Spinal cord (tissue), 10 donors: ENCODE data around the gene CHD3. TPM values are rescaled to one million over a fixed set of nuclear protein-coding genes. Genes with fewer than 3 reads are reported as not detected.
A peak's percentile ranks its signal among the peaks of the same experiment; 100 is the strongest.

Source experiments
- DNase-seq, 6 donors: peaks; one replicate each; pipeline versions ENCODE4 v3.0.0 to v3.0.0-alpha.2; 2013 to 2015; ENCODE audit warnings: low spot score in 6 of 6, low read depth in 4 of 6
- H3K27ac ChIP-seq: one replicate; pipeline ENCODE4 v1.5.1; 2013; ENCODE audit warnings: low read depth, low read length, control low read depth
- H3K27me3 ChIP-seq: one replicate; pipeline ENCODE4 v1.6.1; 2013; ENCODE audit warnings: low read length; ENCODE audit not compliant: control insufficient read depth, insufficient read depth
- H3K36me3 ChIP-seq: one replicate; pipeline ENCODE4 v1.6.1; 2013; ENCODE audit warnings: low read length; ENCODE audit not compliant: control insufficient read depth, insufficient read depth
- H3K4me1 ChIP-seq: one replicate; pipeline ENCODE4 v1.6.1; 2013; ENCODE audit warnings: low read length; ENCODE audit not compliant: control insufficient read depth, insufficient read depth
- H3K4me3 ChIP-seq: one replicate; pipeline ENCODE4 v1.5.1; 2013; ENCODE audit warnings: low read depth, low read length, control low read depth
- H3K9me3 ChIP-seq: one replicate; pipeline ENCODE4 v1.6.1; 2013; ENCODE audit warnings: low read length; ENCODE audit not compliant: control insufficient read depth, insufficient read depth
- WGBS: methylation state at CpG from one replicate; pipeline ENCODE4 v1.1.5; 2013; ENCODE audit warnings: missing lambda C conversion rate; ENCODE audit not compliant: insufficient coverage; 5-methylcytosine and 5-hydroxymethylcytosine counted together
- long read RNA-seq, 4 donors: transcript quantifications; one replicate each; lab custom pipeline, GENCODE V29; 2026
- polyA plus RNA-seq, 2 donors: library from polyadenylated mRNA; unstranded; fragments of 120-200 nt; gene quantifications; one replicate each; pipeline ENCODE4 v1.2.1, GENCODE V29; 2013; ENCODE audit not compliant: insufficient read length in 2 of 2
- total RNA-seq, 2 donors: library from RNA; depleted of rRNA in 1 of 2; stranded (reverse); fragments of 120-200 nt in 1 of 2; fragments of >200 nt in 1 of 2; gene quantifications; one replicate each; pipeline versions ENCODE4 v1.2.3 to v1.2.4, GENCODE V29; 2013 to 2014
- donor health status: healthy.

The CHD3 gene
- total RNA-seq (100 to 1,000 TPM in 1 of 2 donors, 10 to 100 TPM in 1; 87.0 to 100 TPM), polyA plus RNA-seq (100 to 1,000 TPM; 154 to 188 TPM)
- long read RNA-seq, donor 1, full-length matches to known transcripts = 12 of 52 reads
- long read RNA-seq, donor 1, partial matches to known transcripts = 40 of 52 reads
- long read RNA-seq, donor 1, other reads (novel, unspliced or antisense) = 0 of 52 reads
- long read RNA-seq, donor 2, partial matches to known transcripts = 0 of 4 reads
- long read RNA-seq, donor 2, other reads (novel, unspliced or antisense) = 0 of 4 reads
- long read RNA-seq, donor 3, partial matches to known transcripts = 15 of 17 reads
- long read RNA-seq, donor 3, other reads (novel, unspliced or antisense) = 0 of 17 reads
- long read RNA-seq, donor 4, transcript CHD3-211 (3 exons, 2,515 nt) = major isoform, 18 of 77 reads
- long read RNA-seq, donor 4, partial matches to known transcripts = 58 of 77 reads
- long read RNA-seq, donor 4, other reads (novel, unspliced or antisense) = 0 of 77 reads

DNA sequence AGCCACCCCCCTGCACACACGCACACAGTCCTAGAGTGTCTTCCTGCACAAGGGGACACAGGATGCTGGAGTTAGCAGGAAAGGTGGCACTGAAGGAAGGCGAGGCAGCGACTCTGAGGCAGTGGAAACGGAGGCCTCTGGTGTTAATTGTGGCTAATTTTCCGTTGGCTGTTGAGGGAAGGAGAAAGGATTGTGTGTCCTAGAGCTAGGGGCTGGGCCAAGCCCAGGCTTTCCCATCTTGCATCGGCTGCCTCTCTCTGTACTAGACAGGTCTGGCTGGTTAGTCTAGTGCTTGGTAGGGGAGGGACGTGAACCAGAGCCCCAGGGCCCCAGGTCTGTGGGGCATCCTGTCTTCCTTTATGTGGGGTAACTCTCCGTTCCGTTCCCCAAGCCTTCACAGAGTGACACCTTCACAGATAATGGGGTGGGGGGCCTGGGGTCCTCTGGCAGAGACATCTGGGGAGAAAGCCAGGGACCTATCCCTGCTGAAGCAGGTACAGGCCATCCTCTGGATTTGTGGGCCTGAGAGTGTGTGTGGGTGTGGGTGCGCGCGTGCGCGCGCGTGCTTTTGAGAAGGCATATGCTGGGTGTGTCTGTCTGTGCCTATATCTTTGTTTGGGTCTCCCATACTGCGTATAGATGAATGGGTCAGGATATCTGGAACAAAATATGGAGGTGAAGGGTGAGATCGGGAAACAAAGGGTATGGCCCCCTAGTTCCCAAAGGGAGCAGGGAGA is at the start of gene CHD3:
Gene CHD3, plus strand, starts transcription at position 606 of the 737 bp plus-strand sequence. CDS start 212 bp downstream, outside the sequence.
- no peaks in the 10 kb centered on the region for H3K27me3 ChIP-seq
- WGBS = 59% methylated on average over 13 of the region's 18 CpGs
- peaks cover 51% of the 10 kb centered on the region for H3K4me1 ChIP-seq
- no peaks in the 10 kb centered on the region for H3K9me3 ChIP-seq
- peak within 1 kb of the TSS; percentile 95 for H3K27ac ChIP-seq
- DNase-seq = peak in 2 of 6 donors; percentile 22 to 61
- H3K4me3 ChIP-seq = peak within 1 kb of the TSS; percentile 83
- peaks cover 34% of the 10 kb centered on the region for H3K36me3 ChIP-seq

DNA sequence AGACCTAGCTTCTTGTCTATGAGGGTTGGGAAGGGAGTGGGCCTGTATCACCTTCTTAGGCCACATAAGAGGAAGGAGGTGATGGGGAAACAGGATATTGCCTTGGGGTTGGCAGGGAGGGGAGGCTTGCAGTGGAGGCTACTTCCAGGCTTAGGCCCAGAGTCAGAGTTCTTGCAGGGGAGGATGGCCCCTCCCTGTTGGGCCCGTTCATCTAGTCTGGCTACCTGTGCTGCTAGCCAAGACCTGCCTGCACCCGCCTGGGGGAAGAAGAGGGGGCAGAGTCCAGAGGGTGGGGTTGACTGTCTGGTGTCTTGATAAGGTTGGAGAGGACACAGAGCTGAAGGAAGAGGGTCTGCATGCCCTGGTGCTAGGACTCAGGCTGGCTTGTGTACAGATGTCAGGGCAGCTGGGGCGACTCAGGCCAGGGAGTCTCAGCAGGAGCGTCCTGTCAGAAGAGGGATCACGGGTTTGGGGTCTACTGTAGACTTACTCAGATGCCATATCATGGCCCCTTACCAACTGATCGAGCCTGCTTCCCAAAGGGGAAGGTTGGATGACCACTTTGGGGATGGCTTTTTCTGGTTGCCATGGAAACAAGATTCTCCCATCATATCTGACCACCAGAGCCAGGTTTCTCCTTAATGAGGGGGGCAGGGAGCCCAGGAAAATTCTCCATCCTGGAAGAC is 49.3 kb upstream of the CHD3 start:
- peaks cover 69% of the 10 kb centered on the region for H3K4me1 ChIP-seq
- WGBS = 61% methylated on average over 4 of the region's 6 CpGs
- peak overlapping the region; percentile 36 for H3K27ac ChIP-seq

DNA sequence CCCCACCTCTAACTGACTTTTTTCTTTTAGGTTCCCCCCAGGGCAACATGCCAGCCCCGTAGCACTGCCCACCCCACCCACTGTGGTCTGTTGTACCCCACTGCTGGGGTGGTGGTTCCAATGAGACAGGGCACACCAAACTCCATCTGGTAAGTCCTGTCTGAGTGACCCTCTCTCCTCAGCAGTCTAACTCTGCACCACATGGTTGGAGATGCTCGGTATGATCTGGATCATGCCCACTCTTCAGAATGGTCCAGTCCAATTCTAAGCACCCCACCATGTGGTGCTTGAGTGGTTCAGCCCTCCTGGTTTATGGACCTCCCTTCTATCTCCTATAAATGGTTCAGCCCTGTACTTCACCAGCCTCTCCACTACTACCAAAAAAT is 48.7 kb upstream of the CHD3 start:
- DNase-seq = peak in 2 of 6 donors; percentile 73 to 87
- H3K4me3 ChIP-seq = peak overlapping the region; percentile 3

More for the DNA sequence above, 49.3 kb upstream of the CHD3 start:
- H3K36me3 ChIP-seq = peaks cover 5% of the 10 kb centered on the region
- no peaks in the 10 kb centered on the region for H3K9me3 ChIP-seq
- no peak for DNase-seq
- no peak overlapping the region for H3K4me3 ChIP-seq
- H3K27me3 ChIP-seq = no peaks in the 10 kb centered on the region

DNA sequence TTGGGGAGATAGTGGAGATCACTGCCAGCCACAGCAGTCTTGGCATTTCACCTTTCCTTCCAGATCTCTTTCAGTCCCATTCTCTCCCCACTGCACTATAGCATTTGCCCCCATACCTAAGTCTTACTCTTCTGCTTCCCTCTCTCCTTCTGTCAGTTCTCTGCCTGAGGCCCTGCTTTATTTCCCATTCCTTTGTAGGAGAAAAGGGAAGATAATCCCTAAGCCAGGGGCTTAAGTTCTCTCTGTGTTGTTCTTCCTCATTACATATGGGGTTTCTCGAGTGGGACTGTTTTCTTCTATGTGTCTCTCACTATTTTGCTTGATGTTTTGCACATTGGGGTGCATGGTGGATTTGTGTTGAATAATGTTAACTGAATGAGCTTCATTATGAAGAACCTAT is 48.1 kb upstream of the CHD3 start:
- WGBS = 50% methylated on average over 1 of the region's 1 CpG
- Histone ChIP-seq H3K36me3 (peaks cover 12% of the 10 kb centered on the region), H3K27ac (peak overlapping the region; percentile 98), H3K4me3 (peak overlapping the region; percentile 3), H3K27me3 (no peaks in the 10 kb centered on the region), H3K9me3 (no peaks in the 10 kb centered on the region), H3K4me1 (peaks cover 72% of the 10 kb centered on the region)
- no peak for DNase-seq

More for the DNA sequence above, 48.7 kb upstream of the CHD3 start:
- H3K36me3 ChIP-seq = peaks cover 6% of the 10 kb centered on the region
- no peak overlapping the region for H3K27ac ChIP-seq
- WGBS = 11% methylated on average over 2 of the region's 2 CpGs
- no peaks in the 10 kb centered on the region for H3K9me3 ChIP-seq
- H3K27me3 ChIP-seq = no peaks in the 10 kb centered on the region
- H3K4me1 ChIP-seq = peaks cover 68% of the 10 kb centered on the region

DNA sequence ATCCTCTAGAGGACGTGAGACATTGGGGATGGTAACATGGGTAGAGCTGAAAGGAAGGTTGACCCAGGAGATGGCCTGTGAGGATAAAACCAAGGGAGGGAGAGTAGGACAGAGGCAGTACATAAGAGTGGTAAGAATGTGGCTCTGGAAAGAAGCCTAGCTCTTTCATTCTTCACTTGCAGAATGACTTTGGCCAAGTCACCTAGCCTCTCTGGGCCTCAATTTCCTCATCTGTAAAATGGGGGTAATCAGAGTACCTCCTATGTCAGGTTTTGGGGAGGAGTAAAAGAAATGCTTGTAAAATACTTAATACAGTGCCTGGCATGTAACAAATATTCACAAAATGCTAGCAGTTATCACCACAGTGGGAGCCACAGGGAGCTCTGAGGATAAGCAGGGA is 47.7 kb upstream of the CHD3 start:
- Histone ChIP-seq H3K4me1 (peaks cover 74% of the 10 kb centered on the region), H3K36me3 (peaks cover 16% of the 10 kb centered on the region), H3K9me3 (no peaks in the 10 kb centered on the region), H3K4me3 (peak overlapping the region; percentile 92), H3K27ac (peak overlapping the region; percentile 98), H3K27me3 (no peaks in the 10 kb centered on the region)
- WGBS = no CpG with 5 or more reads among the region's 1 CpG
- no peak for DNase-seq

DNA sequence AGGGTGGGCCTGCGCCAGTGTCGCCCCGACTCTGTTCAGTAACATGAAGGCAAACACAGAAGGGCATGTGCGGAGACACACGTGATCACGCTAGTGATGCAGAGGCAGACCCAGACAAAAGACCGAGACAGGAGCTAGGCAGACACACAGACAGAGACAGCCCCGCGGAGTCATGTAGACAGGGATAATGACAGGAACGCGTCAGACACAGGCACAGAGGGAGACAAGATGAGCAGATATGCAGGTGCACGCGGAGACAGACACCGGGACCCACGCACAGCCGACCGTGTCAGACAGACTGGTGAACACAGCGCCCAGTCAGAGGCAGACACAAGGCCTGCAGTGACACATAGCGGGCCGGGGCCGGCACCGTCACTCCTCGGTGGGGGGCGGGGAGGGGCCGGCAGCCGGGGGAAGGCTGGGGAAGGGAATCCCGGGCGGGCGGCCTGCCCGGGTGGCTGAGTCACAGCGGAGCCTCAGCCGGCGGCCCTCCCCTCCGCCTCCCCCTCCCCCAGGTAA is 47.1 kb upstream of the CHD3 start:
- Histone ChIP-seq H3K36me3 (peaks cover 22% of the 10 kb centered on the region), H3K27ac (peak overlapping the region; percentile 98), H3K9me3 (no peaks in the 10 kb centered on the region), H3K4me3 (peak overlapping the region; percentile 92), H3K4me1 (peaks cover 68% of the 10 kb centered on the region), H3K27me3 (no peaks in the 10 kb centered on the region)
- DNase-seq = peak in 3 of 6 donors; percentile 45 to 92 (median 87)
- under 1% methylated on average over 34 of the region's 34 CpGs for WGBS

DNA sequence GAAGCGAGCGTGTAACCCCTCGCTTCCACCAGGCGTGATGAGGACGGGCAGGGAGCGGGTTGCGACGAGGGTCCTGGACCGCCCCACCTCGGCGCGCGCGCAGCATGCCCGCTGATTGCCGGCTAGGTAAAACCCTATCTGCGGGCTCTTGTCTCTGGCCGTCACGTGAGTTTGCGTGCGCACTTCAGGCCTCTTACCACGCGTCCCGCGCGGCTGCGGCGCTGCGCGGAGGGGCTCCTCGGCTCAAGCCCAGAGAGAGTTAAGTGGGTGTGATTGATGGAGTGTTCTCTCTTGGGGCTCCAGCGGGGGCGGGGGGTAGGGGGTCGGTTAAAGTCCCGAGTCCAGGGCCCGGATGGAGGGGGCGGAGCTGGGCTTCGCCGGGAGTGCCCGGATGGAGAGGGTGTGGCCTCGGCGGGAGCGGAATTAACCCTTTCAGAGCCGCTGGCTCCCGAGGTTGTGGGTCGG is 46.6 kb upstream of the CHD3 start:
- Histone ChIP-seq H3K4me3 (peak overlapping the region; percentile 92), H3K27me3 (no peaks in the 10 kb centered on the region), H3K36me3 (peaks cover 27% of the 10 kb centered on the region), H3K4me1 (peaks cover 63% of the 10 kb centered on the region), H3K9me3 (no peaks in the 10 kb centered on the region), H3K27ac (peak overlapping the region; percentile 98)
- WGBS = under 1% methylated on average over 37 of the region's 46 CpGs
- DNase-seq = peak in 4 of 6 donors; percentile 87 to 98 (median 96)

DNA sequence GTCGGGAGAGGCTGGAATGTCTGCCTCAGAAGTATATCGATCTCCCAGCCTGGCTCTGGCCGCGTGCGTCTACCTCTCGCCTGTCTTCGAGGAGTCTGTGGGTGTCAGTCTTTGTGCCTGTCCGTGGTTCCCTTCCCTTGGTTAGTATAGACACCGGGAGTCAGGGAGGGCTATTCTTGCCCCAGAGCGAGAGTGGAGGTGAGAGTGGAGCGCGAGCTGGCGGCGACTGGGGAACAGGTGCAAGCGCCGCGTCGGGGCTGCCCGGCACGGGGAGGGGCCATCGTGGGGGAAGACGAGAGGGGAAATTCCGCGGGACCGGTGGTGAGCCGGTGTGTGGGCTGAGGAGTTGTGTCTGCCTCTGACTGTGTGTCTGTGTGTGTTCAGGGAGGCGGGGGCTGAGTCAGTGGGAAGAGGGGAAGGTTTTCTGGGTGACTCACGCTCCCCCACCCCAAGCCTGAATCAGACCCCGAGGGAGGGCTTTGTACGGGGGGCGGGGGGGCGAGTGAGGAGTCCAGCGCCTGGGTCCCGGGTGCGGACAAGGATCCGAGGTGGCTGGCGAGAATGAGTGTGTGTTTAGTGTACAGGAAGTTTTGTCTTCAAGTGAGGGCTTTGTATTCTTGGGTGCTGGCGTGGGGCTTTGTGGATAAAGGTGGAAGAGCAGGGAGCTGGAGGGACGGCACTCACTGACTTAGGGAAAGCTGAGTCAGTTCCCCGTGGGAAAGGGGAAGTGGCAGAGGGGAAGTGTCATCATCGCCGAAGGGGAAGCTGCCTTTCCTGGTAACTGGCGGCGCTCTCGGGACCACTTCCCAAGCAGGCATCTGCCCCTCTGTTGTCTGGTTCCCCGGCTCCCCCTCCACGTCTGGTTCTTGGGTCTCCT is 46.0 kb upstream of the CHD3 start:
- H3K9me3 ChIP-seq = no peaks in the 10 kb centered on the region
- DNase-seq = peak in 2 of 6 donors; percentile 44 to 74

More for the DNA sequence above, 46.0 kb upstream of the CHD3 start:
- under 1% methylated on average over 46 of the region's 47 CpGs for WGBS
- Histone ChIP-seq H3K27me3 (no peaks in the 10 kb centered on the region), H3K36me3 (peaks cover 33% of the 10 kb centered on the region), H3K27ac (peak overlapping the region; percentile 98), H3K4me3 (peak overlapping the region; percentile 92), H3K4me1 (peaks cover 61% of the 10 kb centered on the region)
